T-cell (primary cell): Measurements from ENCODE around the gene ADSS2. TPM values are rescaled to one million over a fixed set of nuclear protein-coding genes. Genes with fewer than 3 reads are reported as not detected.
"Not testable (repeated sequence)": the region's sequence is repeated elsewhere in the genome, so short reads cannot be mapped to it uniquely, and the experiment has no call there.

Source experiments
- ATAC-seq, 4 experiments: fragments of 200-7000 bp in 3 of 4; fragments of 150-1000 bp in 1 of 4; cut with Tn5 transposase; replicated peaks in 1 of 4; 1 replicate in 3 of 4; 2 replicates in 1 of 4; pipeline ENCODE4 v1.10.0; 2021; ENCODE audit warnings: moderate library complexity in 3 of 4, mild to moderate bottlenecking in 2 of 4, moderate number of reproducible peaks in 1 of 4
- CTCF ChIA-PET, 2 donors: fragments of 300-600 bp; sonication (Branson Sonifier 250); formaldehyde crosslinking; loops; one replicate each; lab custom pipeline; 2022; ENCODE audit warnings: antibody characterized with exemption in 2 of 2; lab: Charles Lee
- POLR2A ChIA-PET, 2 donors: fragments of 300-600 bp; sonication (Branson Sonifier 250); formaldehyde crosslinking; loops; one replicate each; lab custom pipeline; 2022; ENCODE audit warnings: antibody characterized with exemption in 2 of 2; lab: Charles Lee
- DNase-seq, 35 experiments: peaks; one replicate each; pipeline versions ENCODE4 v3.0.0 to v3.0.0-alpha.2; 2013 to 2023
- H3K27ac ChIP-seq: one replicate; pipeline ENCODE4 v1.5.1; 2013; ENCODE audit warnings: low read length
- H3K27me3 ChIP-seq, 2 experiments: replicated peaks in 1 of 2; 1 replicate in 1 of 2; 2 replicates in 1 of 2; pipeline versions ENCODE4 v1.6.1 to v1.7.0; 2013; ENCODE audit warnings: low read length in 1 of 2, mixed read lengths in 1 of 2; ENCODE audit not compliant: control insufficient read depth in 2 of 2, insufficient read depth in 2 of 2; ENCODE audit errors: extremely low read depth in 1 of 2
- H3K36me3 ChIP-seq, 2 donors: 1 replicate in 1 of 2; 2 replicates in 1 of 2; pipeline versions ENCODE4 v1.6.1 to v1.7.0; 2013; ENCODE audit warnings: low read length in 1 of 2; ENCODE audit not compliant: control insufficient read depth in 2 of 2, insufficient read depth in 1 of 2; ENCODE audit errors: extremely low read depth in 1 of 2
- H3K4me1 ChIP-seq, 2 experiments: 1 replicate in 1 of 2; 2 replicates in 1 of 2; pipeline versions ENCODE4 v1.6.1 to v1.7.0; 2013; ENCODE audit warnings: low read length in 2 of 2, mixed read lengths in 1 of 2; ENCODE audit not compliant: insufficient read depth in 2 of 2, control insufficient read depth in 1 of 2; ENCODE audit errors: extremely low read depth in 1 of 2
- H3K4me3 ChIP-seq, 2 donors: 1 replicate in 1 of 2; 2 replicates in 1 of 2; pipeline versions ENCODE4 v1.5.1 to v1.7.0; 2013; ENCODE audit warnings: mild to moderate bottlenecking in 2 of 2, low read length in 1 of 2, moderate library complexity in 1 of 2; ENCODE audit not compliant: control insufficient read depth in 1 of 2; ENCODE audit errors: extremely low read depth in 1 of 2
- H3K9me3 ChIP-seq: 2 replicates; pipeline ENCODE4 v1.7.0; 2013
- H3K27ac Mint-ChIP-seq, 2 donors: one replicate each; pipeline ENCODE4 v1.8.0; 2020 to 2021; ENCODE audit warnings: mild to moderate bottlenecking in 2 of 2, mixed read lengths in 2 of 2
- H3K27me3 Mint-ChIP-seq, 2 donors: one replicate each; pipeline ENCODE4 v1.8.0; 2021 to 2022; ENCODE audit warnings: mixed read lengths in 2 of 2
- H3K36me3 Mint-ChIP-seq: one replicate; pipeline ENCODE4 v1.8.0; 2021; ENCODE audit warnings: mixed read lengths
- H3K4me1 Mint-ChIP-seq, 3 donors: one replicate each; pipeline ENCODE4 v1.8.0; 2020 to 2022; ENCODE audit warnings: mixed read lengths in 3 of 3, mild to moderate bottlenecking in 1 of 3
- H3K4me3 Mint-ChIP-seq, 3 donors: one replicate each; pipeline ENCODE4 v1.8.0; 2020 to 2022; ENCODE audit warnings: mild to moderate bottlenecking in 3 of 3, mixed read lengths in 3 of 3, moderate library complexity in 3 of 3
- H3K9me3 Mint-ChIP-seq, 3 donors: one replicate each; pipeline ENCODE4 v1.8.0; 2020 to 2022; ENCODE audit warnings: mixed read lengths in 3 of 3
- WGBS: methylation state at CpG from one replicate; pipeline ENCODE4 v1.1.5; 2013; ENCODE audit warnings: missing lambda C conversion rate; ENCODE audit not compliant: insufficient coverage; 5-methylcytosine and 5-hydroxymethylcytosine counted together
- total RNA-seq, 35 experiments: library from RNA in 6 of 35; stranded (reverse) in 6 of 35; fragments of 120-200 nt in 1 of 35; gene quantifications; one replicate each; pipeline versions ENCODE4 v1.2.1 to v1.2.4 and lab custom pipeline; 2013 to 2026

ADSS2 gene
- total RNA-seq, 5 donors from 2014 or later (not counting 1 experiment from before 2014, with no cell fraction given), result 49.6 to 53.4 (median 51.6) TPM

- POLR2A ChIA-PET, DNase-seq, H3K4me3 Mint-ChIP-seq, H3K9me3 Mint-ChIP-seq, ATAC-seq, H3K27me3 Mint-ChIP-seq, H3K9me3 ChIP-seq, H3K27ac Mint-ChIP-seq, H3K4me3 ChIP-seq, H3K27ac ChIP-seq, H3K4me1 Mint-ChIP-seq, H3K4me1 ChIP-seq, H3K36me3 ChIP-seq, H3K27me3 ChIP-seq: not testable (repeated sequence)
- WGBS, result no CpG with 5 or more reads among the region's 3 CpGs
- CTCF ChIA-PET, result interaction anchor here in 1 of 2 donors (0.6 kb wide), 1 partner anchor 1191 kb away, joined by 9 read pairs; no protein-coding TSS in a partner anchor
- H3K36me3 Mint-ChIP-seq, result peaks cover 23% of the 10 kb centered on the region
Observed at GRCh38 chr1:244484971-244485370, 33.3 kb upstream of the ADSS2 start.

GRCh38 chr1:244473059-244473605 lies 21.4 kb upstream of the ADSS2 start:
- WGBS, result 85% methylated on average over 3 of the region's 6 CpGs
- Histone ChIP-seq H3K4me3 (no peak overlapping the region), H3K27ac (no peak overlapping the region), H3K9me3 (no peaks in the 10 kb centered on the region), H3K27me3 (no peaks in the 10 kb centered on the region), H3K4me1 (no peaks in the 10 kb centered on the region), H3K36me3 (no peaks in the 10 kb centered on the region)
- H3K4me3 Mint-ChIP-seq, result no peak overlapping the region
- H3K27me3 Mint-ChIP-seq, result no peaks in the 10 kb centered on the region
- no peak for DNase-seq
- POLR2A ChIA-PET, result no interaction called here
- no peak for ATAC-seq
- H3K9me3 Mint-ChIP-seq, result peaks cover 0 to 4% (median 0%) of the 10 kb centered on the region in 3 donors
- peaks cover 4% of the 10 kb centered on the region for H3K36me3 Mint-ChIP-seq
- CTCF ChIA-PET, result no interaction called here
- no peaks in the 10 kb centered on the region for H3K4me1 Mint-ChIP-seq
- no peak overlapping the region for H3K27ac Mint-ChIP-seq

GRCh38 chr1:244466724-244467123 lies 15.0 kb upstream of the ADSS2 start:
- DNase-seq (no peak), ATAC-seq (no peak)
- H3K4me1 Mint-ChIP-seq, result no peaks in the 10 kb centered on the region
- no peaks in the 10 kb centered on the region for H3K9me3 Mint-ChIP-seq
- no peaks in the 10 kb centered on the region for H3K36me3 ChIP-seq
- ChIA-PET POLR2A (no interaction called here), CTCF (no interaction called here)
- WGBS, result no CpG with 5 or more reads among the region's 2 CpGs
- peaks cover 4% of the 10 kb centered on the region for H3K36me3 Mint-ChIP-seq
- H3K27ac ChIP-seq, result no peak overlapping the region
- H3K9me3 ChIP-seq, result no peaks in the 10 kb centered on the region
- H3K4me3 ChIP-seq, result no peak overlapping the region
- no peaks in the 10 kb centered on the region for H3K27me3 ChIP-seq
- peaks cover 0 to 2% of the 10 kb centered on the region in 2 experiments for H3K4me1 ChIP-seq
- no peak overlapping the region for H3K27ac Mint-ChIP-seq
- no peaks in the 10 kb centered on the region for H3K27me3 Mint-ChIP-seq
- H3K4me3 Mint-ChIP-seq, result no peak overlapping the region

GRCh38 chr1:244461245-244462071 lies 9.7 kb upstream of the ADSS2 start, which contains the start of gene CATSPERE:
Gene CATSPERE (plus strand): TSS chr1:244461273. CDS start chr1:244461430, 157 bp downstream.
- DNase-seq (peak; percentile 46 to 82 (median 65)), ATAC-seq (peak; percentile 99)
- Mint-ChIP-seq H3K4me3 (peak within 1 kb of the TSS; percentile 78 to 88 (median 80)), H3K9me3 (no peaks in the 10 kb centered on the region), H3K4me1 (peaks cover 13 to 18% (median 15%) of the 10 kb centered on the region in 3 donors), H3K36me3 (peaks cover 9% of the 10 kb centered on the region), H3K27me3 (no peaks in the 10 kb centered on the region), H3K27ac (peak within 1 kb of the TSS; percentile 91 to 93)
- Histone ChIP-seq H3K9me3 (no peaks in the 10 kb centered on the region), H3K27ac (peak within 1 kb of the TSS; percentile 82), H3K36me3 (no peaks in the 10 kb centered on the region), H3K27me3 (no peaks in the 10 kb centered on the region), H3K4me1 (peaks cover 5 to 18% of the 10 kb centered on the region in 2 experiments), H3K4me3 (peak within 1 kb of the TSS; percentile 68 to 69)
- ChIA-PET CTCF (interaction anchor here in 1 of 2 donors (0.7 kb wide), 1 partner anchor 441 kb away, joined by 3 read pairs; no protein-coding TSS in a partner anchor), POLR2A (interaction anchor here in 1 of 2 donors (0.6 kb wide), 1 partner anchor 12 kb away, joined by 3 read pairs; no protein-coding TSS in a partner anchor)
- 16% methylated on average over 49 of the region's 61 CpGs for WGBS

GRCh38 chr1:244460197-244460596 lies 8.5 kb upstream of the ADSS2 start:
- H3K27ac ChIP-seq, result no peak overlapping the region
- H3K9me3 ChIP-seq, result no peaks in the 10 kb centered on the region
- H3K4me1 Mint-ChIP-seq, result peaks cover 13 to 18% (median 15%) of the 10 kb centered on the region in 3 donors
- no peaks in the 10 kb centered on the region for H3K27me3 ChIP-seq
- POLR2A ChIA-PET, result no interaction called here
- WGBS, result no CpG with 5 or more reads among the region's 4 CpGs
- H3K9me3 Mint-ChIP-seq, result no peaks in the 10 kb centered on the region
- no peak overlapping the region for H3K4me3 ChIP-seq
- peak overlapping the region; percentile 53 to 61 (median 57) for H3K4me3 Mint-ChIP-seq
- no peaks in the 10 kb centered on the region for H3K36me3 ChIP-seq
- CTCF ChIA-PET, result no interaction called here
- DNase-seq, result peak in 5 of 35 experiments; percentile 6 to 17 (median 9)
- peaks cover 9% of the 10 kb centered on the region for H3K36me3 Mint-ChIP-seq
- H3K27ac Mint-ChIP-seq, result peak overlapping the region; percentile 62 to 93
- H3K27me3 Mint-ChIP-seq, result no peaks in the 10 kb centered on the region
- ATAC-seq, result no peak
- peaks cover 5 to 18% of the 10 kb centered on the region in 2 experiments for H3K4me1 ChIP-seq

GRCh38 chr1:244458781-244459180 lies 7.1 kb upstream of the ADSS2 start:
- ChIA-PET POLR2A (no interaction called here), CTCF (interaction anchor here in 1 of 2 donors (0.7 kb wide), 1 partner anchor 48 kb away, joined by 13 read pairs; no protein-coding TSS in a partner anchor)
- Histone ChIP-seq H3K27ac (no peak overlapping the region), H3K4me1 (peaks cover 5 to 18% of the 10 kb centered on the region in 2 experiments), H3K36me3 (no peaks in the 10 kb centered on the region), H3K4me3 (no peak overlapping the region), H3K27me3 (no peaks in the 10 kb centered on the region), H3K9me3 (no peaks in the 10 kb centered on the region)
- WGBS, result no CpG with 5 or more reads among the region's 4 CpGs
- Mint-ChIP-seq H3K36me3 (peaks cover 9% of the 10 kb centered on the region), H3K9me3 (no peaks in the 10 kb centered on the region), H3K4me1 (peaks cover 13 to 20% (median 15%) of the 10 kb centered on the region in 3 donors), H3K27me3 (no peaks in the 10 kb centered on the region), H3K4me3 (no peak overlapping the region), H3K27ac (no peak overlapping the region)
- ATAC-seq (no peak), DNase-seq (no peak)
